Activated effector memory CD4-positive, alpha-beta T cell treated with Interleukin-2 at 50 U/mL for 16 hours (primary cell): Measurements from ENCODE around the gene ACER2.

Source experiments
- DNase-seq: peaks from one replicate; pipeline ENCODE4 v3.0.0-alpha.2; 2020

The ACER2 gene

DNA sequence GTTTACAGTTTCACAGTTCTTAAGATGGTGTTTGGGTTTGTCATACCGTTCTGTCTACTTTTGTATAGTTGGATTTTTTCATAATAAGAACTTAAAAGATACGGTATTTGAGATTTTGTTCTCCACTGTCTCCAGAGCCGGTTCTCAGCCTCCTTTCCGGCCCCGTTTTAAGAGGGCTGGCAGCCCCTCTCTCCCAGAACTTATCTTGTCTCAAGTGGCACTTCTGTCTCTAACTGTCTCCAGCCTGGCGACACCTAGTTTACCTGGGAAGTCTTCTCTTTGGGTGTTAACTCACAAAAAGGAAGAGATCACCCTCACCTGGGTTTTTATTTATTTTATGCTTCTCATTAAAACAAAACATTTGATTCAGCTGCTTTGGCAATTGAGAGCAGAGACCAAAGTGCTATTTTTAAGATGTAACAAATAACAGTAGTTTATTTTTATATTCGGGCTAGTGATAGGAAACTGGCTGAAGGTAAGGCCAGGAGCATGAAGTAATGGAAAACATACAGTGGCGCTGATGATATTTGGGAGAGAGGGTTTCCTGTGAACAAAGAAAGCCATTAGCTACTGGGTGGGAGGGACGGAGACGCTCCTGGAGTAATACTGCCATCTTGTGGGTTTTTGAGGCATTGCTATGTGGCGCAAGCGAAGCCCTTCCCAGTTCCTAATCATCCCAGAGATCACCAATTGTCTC is 48.3 kb downstream of the ACER2 start:
- peak; percentile 28 for DNase-seq

DNA sequence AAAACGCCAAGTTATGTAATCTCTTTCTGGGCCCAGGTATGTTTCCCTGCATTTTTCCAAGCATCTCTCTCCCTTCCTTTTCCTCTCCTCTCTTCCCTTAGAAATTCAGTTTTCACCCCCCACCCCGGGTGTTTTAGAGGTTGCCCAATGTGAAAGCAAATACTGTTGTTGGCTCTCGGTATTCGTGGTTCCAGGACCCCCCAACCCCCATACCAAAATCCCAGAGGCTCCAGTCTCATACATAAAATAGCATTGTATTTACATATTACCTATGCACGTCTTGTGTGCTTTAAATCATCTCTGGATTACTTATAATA is 48.8 kb downstream of the ACER2 start:
- DNase-seq: no peak

GRCh38 chr9:19460243-19460642 is 51.4 kb downstream of the ACER2 start:
- no peak for DNase-seq

DNA sequence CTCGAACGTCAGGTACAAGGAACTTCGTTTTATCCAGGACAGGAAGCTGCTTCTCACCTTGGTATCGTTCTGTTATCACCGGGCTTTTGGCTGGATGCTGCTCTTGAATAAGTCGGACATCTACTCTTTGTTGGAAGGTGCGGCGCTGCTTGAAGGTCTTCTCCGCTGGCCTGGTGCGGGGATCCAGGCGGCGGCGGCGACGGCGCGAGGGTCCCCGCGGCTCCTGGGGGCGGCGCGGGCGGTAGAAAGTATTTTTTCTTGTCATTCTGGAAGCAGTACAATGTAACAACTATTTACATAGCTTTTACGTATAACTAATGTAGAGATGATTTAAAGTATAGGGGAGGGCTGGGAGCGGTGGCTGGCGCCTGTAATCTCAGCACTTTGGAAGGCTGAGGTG is 52.3 kb downstream of the ACER2 start:
- no peak for DNase-seq

DNA sequence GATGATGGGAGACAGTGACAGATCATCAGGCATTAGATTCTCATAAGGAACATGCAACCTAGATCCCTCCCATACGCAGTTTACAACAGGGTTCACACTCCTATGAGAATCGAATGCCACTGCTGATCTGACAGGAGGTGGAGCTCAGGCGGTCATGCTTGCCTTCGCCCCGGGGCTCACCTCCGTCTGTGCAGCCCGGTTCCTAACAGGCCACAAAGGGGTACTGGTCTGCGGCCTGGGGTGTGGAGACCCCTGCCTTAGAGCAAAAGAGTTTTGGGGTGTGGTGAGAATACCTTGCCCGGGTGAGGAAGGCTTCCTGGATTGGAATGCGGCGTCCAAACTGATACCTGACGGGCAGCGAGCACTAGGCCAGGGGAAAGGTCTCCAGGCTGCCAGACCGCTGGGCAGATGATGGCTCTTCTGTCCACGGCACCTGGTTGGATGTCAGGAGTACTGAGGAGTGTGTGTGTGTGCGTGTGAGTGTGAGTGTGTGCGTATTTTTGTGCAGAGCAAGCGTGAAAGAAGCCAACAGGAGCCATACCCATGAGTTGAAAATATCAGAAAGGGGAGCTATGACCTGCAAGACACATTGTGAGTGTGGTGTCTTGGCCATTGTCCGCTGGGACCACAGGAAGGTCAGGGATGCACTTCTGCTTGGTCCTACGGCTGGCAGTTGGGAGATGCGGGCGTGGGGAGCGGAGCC is 55.4 kb downstream of the ACER2 start:
- DNase-seq: no peak

DNA sequence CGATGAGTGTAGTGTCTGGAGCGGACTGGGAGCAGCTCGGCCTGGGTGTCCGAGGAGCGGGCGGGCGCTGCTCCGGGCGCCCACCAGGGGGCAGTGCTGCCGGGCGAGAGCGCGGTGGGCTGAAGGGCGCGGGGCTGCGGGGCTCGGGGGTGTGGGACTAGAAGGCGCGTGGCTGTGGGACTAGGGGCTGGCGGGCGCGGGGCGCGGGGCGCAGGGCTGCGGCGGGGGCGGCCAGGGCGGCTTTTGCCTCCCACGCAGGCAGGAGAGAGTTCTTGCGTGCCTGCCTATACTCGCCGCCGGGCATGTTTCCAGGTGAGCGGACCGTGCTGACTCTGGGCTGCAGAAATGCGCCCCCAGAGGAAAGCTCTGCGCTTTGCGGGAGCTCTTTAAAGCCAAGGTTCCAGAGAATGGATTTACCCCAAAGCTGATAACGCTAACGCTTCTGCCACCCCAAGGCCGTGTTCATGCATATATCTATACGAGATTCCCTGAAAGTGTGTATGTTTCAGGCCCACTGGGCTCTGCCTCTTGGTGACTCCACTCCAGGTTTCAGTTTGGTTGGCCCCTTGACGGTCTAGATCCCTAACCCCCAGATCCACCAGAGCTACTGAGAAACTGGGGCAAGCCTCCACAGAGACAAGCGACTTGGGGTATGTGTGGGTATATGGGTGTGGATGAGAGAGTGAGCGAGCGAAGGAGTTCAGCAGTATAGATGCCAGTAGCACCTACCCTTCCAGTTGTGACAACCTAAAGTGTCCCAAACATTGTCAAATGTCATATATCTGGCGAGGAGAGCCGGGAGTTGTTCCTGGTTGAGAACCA is 56.2 kb downstream of the ACER2 start:
- peak; percentile 61 for DNase-seq

GRCh38 chr9:19465586-19466279 is 56.9 kb downstream of the ACER2 start:
- DNase-seq: no peak

- no peak for DNase-seq
Measured at GRCh38 chr9:19466280-19466639, 57.5 kb downstream of the ACER2 start.

- no peak for DNase-seq
Measured at GRCh38 chr9:19469271-19469670, 60.5 kb downstream of the ACER2 start.

GRCh38 chr9:19470567-19470966 is 61.8 kb downstream of the ACER2 start:
- no peak for DNase-seq

DNA sequence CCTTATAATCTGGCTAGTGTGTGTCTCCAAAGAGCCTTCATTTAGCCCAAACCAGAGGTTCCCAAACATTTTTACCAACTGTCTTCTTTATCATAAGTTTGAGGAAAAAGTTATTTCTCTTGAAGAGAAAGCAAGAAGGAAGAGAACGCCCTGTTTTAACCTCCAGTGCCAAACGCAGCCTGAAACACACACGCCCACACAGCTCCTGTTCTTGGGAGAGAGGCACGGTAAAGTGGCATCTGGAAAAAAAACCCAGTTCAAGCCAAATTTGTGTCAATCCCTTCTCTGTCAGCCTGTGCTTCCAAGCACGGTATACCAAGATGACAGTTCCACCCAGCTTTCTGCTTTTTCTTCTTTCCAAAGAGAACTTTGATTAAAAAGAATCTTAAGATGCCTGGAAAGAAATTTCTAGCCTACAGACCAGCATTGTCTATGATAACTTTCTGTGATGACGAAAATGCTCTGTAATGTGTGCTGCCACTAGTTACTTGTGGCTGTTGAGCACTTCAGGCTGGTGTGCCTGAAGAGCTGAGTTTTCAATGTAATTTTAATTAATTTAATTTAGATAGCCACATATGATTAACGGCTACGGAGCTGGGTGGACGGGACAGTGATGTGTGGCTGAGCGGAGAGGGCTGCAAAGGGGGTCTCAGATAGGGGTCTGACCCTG is 62.3 kb downstream of the ACER2 start:
- no peak for DNase-seq

DNA sequence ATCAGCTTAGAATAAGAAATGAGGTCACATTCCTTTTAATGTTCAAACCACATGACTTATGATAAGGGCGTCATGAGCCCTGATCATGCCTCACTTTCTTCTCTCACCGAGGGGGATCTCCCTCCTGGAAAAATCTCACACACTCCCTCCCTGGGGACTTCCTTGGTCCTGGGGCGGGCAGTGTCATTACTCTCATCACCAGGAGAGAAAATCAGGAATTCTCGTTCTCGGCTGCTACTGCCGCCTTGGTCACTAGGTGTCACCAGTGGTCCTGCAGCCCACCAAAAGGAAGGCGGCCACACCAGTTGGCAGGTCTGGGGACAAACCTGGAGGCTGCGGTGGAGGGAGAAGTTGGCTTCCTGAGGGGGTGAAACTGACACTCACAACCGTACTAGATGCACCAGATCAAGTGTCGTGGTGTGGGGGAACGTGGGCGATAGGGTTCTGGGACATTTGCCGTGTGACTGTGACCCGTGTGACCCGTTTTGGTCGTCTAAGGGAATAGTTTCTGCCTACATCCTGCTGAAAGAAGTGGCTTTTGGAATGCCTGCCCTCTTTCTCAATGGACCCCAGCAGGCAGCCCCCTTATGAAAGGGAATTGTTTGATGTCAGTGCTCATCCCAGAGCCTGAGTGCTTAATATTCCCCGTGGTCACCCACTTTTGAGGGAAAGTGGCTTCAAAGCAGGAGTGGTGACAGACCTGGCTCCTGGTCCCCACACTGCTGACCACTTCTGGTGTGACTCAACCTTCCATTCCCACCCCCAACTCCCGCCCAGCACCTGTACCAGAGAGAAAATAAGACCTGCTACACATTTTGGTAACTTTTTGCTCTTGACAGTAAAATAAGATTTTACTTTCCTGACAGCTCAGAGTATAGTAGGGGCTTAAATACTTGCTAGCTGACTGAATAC is 63.2 kb downstream of the ACER2 start:
- peak; percentile 13 for DNase-seq

GRCh38 chr9:19473605-19474004 is 64.8 kb downstream of the ACER2 start:
- DNase-seq: no peak

DNA sequence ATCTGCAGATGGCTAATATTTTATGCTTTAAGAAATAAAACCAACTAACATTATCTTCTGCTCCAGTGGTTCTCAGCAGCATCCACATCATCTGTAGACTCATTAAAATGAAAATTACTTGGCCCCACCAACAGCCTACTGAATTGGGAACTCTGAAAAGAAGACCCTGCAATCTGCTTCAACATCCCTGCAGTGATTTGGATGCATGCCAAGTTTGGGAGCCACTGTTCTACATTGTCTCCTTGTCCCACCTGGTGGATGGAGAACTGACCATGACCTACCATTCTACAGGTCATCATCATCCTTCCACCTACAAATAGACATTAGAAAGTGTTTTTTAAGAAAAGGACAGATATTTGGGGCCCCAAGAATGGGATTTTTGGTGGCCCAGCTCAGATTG is 71.1 kb downstream of the ACER2 start:
- no peak for DNase-seq

DNA sequence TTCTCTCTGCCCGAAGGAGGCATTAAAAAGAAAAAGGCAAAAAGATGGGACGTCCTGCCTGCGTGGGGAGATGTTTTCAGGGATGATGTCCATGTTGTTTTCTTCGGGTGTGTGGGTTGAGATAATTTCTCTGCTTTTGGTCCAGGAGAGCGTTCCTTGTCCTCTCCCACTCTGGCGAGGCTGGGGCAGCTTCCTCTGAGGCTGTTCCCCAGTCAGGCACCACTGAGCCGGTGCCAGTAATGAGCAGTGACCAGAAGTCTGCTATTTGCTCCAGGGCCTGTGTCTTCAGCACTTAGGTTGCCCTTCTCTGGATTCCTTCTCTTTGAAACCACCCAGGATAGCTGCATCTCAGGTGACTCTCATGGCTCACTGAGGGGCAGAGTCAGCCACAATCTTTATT is 71.5 kb downstream of the ACER2 start:
- no peak for DNase-seq

GRCh38 chr9:19481121-19481870 is 72.5 kb downstream of the ACER2 start:
- DNase-seq: no peak

- DNase-seq: no peak
Measured at GRCh38 chr9:19481971-19482404, 73.2 kb downstream of the ACER2 start.

DNA sequence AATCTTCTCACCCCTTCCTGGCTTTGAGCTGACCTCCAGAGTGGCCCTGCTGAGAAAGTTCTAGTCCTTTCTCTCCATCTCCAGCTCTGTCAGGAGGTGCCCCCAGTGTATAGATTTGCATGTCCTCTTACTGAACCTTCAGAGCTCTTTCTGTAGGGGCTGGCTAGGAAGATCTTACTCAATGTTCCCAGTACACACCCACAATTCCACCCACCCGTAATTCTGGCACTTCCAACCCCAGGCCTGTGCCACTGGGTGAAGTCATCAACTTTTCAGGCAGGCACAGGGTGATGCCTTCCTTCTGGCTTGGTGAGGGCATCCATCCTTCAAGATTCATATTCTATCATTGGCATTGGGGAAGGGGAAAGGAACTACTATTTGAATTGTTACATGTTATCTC is 75.9 kb downstream of the ACER2 start:
- DNase-seq: no peak

DNA sequence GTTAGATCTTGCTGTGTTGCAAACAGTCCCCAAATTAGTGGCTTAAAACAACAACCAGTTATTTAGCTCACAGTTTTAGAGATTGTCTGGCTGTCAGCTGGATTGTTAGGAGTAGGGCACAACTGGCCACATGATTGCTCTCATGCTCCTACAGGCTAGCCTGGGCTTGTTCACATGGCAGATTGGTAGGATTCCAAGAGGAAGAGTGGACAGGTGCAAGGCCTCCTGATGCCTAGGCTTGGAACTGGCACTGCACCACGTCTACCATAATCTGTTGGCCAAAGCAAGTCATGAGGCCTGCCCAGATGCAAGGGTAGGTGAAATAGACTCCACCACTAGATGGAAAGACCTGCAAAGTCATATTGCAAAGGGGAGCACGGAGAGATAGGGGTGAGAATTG is 76.4 kb downstream of the ACER2 start:
- DNase-seq: no peak

- no peak for DNase-seq
Measured at GRCh38 chr9:19486803-19487202, 78.0 kb downstream of the ACER2 start.

- DNase-seq: no peak
Measured at GRCh38 chr9:19488721-19489120, 79.9 kb downstream of the ACER2 start.
